ENCODE measurements around the gene ZNF695. TPM values are rescaled to one million over a fixed set of nuclear protein-coding genes. Genes with fewer than 3 reads are reported as not detected.

The ZNF695 gene
- total and polyA plus RNA-seq, 2 of the 13 experiments (the other 11 are each of a cell fraction or from before 2014, with no cell fraction given) = 2.9 to 11.6 TPM

- TF ChIP-seq, protein P1, sequence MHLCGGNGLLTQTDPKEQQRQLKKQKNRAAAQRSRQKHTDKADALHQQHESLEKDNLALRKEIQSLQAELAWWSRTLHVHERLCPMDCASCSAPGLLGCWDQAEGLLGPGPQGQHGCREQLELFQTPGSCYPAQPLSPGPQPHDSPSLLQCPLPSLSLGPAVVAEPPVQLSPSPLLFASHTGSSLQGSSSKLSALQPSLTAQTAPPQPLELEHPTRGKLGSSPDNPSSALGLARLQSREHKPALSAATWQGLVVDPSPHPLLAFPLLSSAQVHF (CRISPR knock-in tag; IDR thresholded peaks at IDR 0.05) = no peak
- TF ChIP-seq GATAD2A (CRISPR knock-in tag; IDR thresholded peaks at IDR 0.05) = no peak
- no peak for TF ChIP-seq IRX3 (CRISPR knock-in tag; IDR thresholded peaks at IDR 0.05; ENCODE audit: borderline replicate concordance, low read depth)
- peak; percentile 65 for TF ChIP-seq STAG1 (CRISPR knock-in tag; IDR thresholded peaks at IDR 0.05)
- no peak for TF ChIP-seq ZZZ3 (CRISPR knock-in tag; IDR thresholded peaks at IDR 0.05; ENCODE audit: borderline replicate concordance)
- no peak for TF ChIP-seq ZNF782 (CRISPR knock-in tag; IDR thresholded peaks at IDR 0.05; ENCODE audit: borderline replicate concordance)
- no peak for TF ChIP-seq REL (CRISPR knock-in tag; conservative IDR thresholded peaks at IDR 0.05)
- no peak for TF ChIP-seq ELF3 (CRISPR knock-in tag; IDR thresholded peaks at IDR 0.05)
- TF ChIP-seq GZF1 (CRISPR knock-in tag; IDR thresholded peaks at IDR 0.05) = no peak
- TF ChIP-seq TCF7 (IDR thresholded peaks at IDR 0.05; ENCODE audit: low read depth) = no peak
- TF ChIP-seq ATM (IDR thresholded peaks at IDR 0.05; ENCODE audit: borderline replicate concordance) = no peak
- TF ChIP-seq ZNF331 (CRISPR knock-in tag; IDR thresholded peaks at IDR 0.05) = no peak
- TF ChIP-seq CREB1 (IDR thresholded peaks at IDR 0.05) = no peak
- no peak for TF ChIP-seq CREB1 (CRISPR knock-in tag; IDR thresholded peaks at IDR 0.05)
- TF ChIP-seq SMC3 (IDR thresholded peaks at IDR 0.05; ENCODE audit: low read length) = peak; percentile 30; the same call in 1 of the 2 replicates
- TF ChIP-seq ZNF839 (CRISPR knock-in tag; IDR thresholded peaks at IDR 0.05; ENCODE audit: borderline replicate concordance) = no peak
- TF ChIP-seq ZNF44 (CRISPR knock-in tag; IDR thresholded peaks at IDR 0.05) = no peak
- no peak for TF ChIP-seq ZNF253 (CRISPR knock-in tag; IDR thresholded peaks at IDR 0.05; ENCODE audit: borderline replicate concordance)
- no peak for TF ChIP-seq FOXA1 (IDR thresholded peaks at IDR 0.05)
- TF ChIP-seq FOXA1 (CRISPR knock-in tag; IDR thresholded peaks at IDR 0.05) = 0 out of 2 replicates have a peak, but pooled peaks have one; percentile 20
These were observed 35.5 kb upstream of the ZNF695 start (continued) for GRCh38 chr1:247043406-247043805.

All from HepG2 (cell line).